ENCODE data around the gene MOB3B.

- TF ChIP-seq RBFOX2 (IDR thresholded peaks at IDR 0.05; ENCODE audit: low read depth, low read length) (no peak), SATB2 (CRISPR knock-in tag; IDR thresholded peaks at IDR 0.05) (no peak), FOXJ3 (CRISPR knock-in tag; IDR thresholded peaks at IDR 0.05; ENCODE audit: borderline replicate concordance) (no peak), BCL3 (CRISPR knock-in tag; IDR thresholded peaks at IDR 0.05) (no peak), KDM1A (CRISPR knock-in tag; IDR thresholded peaks at IDR 0.05) (no peak), CREB1 (IDR thresholded peaks at IDR 0.05) (no peak), CREB1 (CRISPR knock-in tag; IDR thresholded peaks at IDR 0.05) (no peak), ZNF44 (CRISPR knock-in tag; IDR thresholded peaks at IDR 0.05) (no peak), ZKSCAN1 (IDR thresholded peaks at IDR 0.05; ENCODE audit: low read length) (no peak), ZNF274 (CRISPR knock-in tag; IDR thresholded peaks at IDR 0.05) (no peak), NFE2L2 (IDR thresholded peaks at IDR 0.05; ENCODE audit: low read length) (no peak)
These were observed 178.2 kb downstream of the MOB3B start for GRCh38 chr9:27351438-27351837.

Measured in HepG2 (cell line).